ENCODE results near the gene CNTN3.

DNA sequence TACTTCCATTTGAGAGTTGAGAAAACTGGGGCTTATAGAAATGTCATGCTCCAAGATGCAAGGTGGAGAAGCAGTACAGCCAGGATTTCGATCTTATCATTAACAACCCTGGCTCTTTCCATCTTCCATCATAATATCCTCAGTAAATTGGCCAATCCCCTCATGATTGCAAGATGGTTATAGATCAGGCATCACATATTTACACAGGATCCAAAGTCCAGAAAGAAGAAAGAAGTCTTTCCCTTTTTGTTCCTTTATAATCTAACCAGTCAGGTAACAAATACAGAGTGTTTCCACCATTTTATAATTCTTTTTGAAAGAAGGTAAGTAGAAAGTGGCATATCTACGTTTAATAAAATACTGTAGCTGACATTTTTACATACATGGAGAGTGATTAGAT, 29.7 kb downstream of the CNTN3 start:
- TF ChIP-seq, protein P1, sequence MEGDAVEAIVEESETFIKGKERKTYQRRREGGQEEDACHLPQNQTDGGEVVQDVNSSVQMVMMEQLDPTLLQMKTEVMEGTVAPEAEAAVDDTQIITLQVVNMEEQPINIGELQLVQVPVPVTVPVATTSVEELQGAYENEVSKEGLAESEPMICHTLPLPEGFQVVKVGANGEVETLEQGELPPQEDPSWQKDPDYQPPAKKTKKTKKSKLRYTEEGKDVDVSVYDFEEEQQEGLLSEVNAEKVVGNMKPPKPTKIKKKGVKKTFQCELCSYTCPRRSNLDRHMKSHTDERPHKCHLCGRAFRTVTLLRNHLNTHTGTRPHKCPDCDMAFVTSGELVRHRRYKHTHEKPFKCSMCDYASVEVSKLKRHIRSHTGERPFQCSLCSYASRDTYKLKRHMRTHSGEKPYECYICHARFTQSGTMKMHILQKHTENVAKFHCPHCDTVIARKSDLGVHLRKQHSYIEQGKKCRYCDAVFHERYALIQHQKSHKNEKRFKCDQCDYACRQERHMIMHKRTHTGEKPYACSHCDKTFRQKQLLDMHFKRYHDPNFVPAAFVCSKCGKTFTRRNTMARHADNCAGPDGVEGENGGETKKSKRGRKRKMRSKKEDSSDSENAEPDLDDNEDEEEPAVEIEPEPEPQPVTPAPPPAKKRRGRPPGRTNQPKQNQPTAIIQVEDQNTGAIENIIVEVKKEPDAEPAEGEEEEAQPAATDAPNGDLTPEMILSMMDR (IDR thresholded peaks at IDR 0.05): no peak
- TF ChIP-seq POLR2A (IDR thresholded peaks at IDR 0.05): no peak

Data from esophagus squamous epithelium (tissue), 4 donors.